ENCODE data around the gene CPNE7.

The CPNE7 gene

GRCh38 chr16:89575247-89576152 lies at the start of gene CPNE7:
TSS of gene CPNE7 (plus strand) at chr16:89575758. CDS start at chr16:89575898, 140 bp downstream.
- DNase-seq (ENCODE audit: low read depth) = no peak

DNA sequence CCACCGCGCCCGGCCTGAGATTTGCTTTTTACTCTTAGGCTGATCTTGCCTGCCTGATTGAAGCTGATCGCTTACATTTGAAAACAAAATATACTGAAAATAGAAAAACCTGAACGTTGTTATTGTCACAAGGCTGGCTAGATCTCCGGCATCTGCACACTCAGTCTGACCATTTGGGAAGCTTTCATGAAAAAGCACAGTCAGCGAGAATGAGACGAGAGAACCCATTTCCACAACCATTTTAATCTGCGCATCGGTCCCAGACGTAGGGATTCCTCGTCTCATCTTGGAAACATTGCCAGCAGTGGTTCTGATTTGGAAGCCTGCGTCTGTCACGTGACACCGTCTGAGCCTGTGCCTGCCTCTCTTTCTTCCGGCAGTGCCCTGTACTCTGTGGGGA lies 46.5 kb upstream of the CPNE7 start:
- no peak for DNase-seq (ENCODE audit: low read depth)

DNA sequence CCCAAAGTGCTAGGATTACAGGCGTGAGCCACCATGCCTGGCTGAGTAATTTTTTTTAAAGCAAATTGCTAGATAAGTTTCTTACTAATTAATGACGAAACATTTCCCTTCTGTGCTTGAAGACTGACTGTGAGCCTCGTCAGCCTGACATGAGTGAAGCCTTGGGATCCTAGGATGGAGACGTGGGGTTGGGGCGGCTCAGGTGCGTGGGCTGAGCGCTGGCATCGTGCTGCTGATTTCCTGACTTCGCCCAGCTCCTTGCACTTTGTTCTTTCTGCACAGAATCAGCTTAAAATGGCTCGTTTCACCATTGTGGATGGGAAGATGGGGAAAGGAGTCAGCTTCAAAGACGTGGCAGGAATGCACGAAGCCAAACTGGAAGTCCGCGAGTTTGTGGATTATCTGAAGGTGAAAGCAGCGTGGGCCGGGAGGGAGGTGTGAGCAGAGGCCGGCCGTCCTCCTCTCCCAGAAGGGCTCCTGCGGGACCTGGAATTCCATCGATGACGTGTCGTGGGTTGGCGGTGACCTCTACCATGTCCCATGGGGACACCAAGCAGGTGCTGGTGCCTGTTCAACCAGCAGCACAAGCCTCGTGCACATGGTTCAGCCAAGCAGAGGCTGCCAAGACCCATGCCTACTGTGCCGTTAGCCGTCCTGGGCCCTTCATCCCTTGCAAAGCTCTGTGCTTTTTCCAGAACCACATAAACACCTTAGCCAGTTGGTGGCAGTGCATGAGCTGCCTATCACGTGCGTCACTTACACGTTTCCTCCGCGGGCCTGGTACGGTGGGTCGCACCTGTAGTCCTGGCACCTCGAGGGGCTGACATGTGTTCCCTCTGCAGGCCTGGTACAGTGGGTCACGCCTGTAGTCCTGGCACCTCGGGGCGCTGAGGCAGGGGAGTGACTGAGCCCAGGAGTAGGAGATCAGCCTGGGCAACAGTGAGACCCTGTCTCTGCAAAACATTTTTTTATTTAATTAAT lies 44.9 kb upstream of the CPNE7 start:
- no peak for DNase-seq (ENCODE audit: low read depth)

GRCh38 chr16:89531821-89532526 lies 43.6 kb upstream of the CPNE7 start:
- no peak for DNase-seq (ENCODE audit: low read depth)

DNA sequence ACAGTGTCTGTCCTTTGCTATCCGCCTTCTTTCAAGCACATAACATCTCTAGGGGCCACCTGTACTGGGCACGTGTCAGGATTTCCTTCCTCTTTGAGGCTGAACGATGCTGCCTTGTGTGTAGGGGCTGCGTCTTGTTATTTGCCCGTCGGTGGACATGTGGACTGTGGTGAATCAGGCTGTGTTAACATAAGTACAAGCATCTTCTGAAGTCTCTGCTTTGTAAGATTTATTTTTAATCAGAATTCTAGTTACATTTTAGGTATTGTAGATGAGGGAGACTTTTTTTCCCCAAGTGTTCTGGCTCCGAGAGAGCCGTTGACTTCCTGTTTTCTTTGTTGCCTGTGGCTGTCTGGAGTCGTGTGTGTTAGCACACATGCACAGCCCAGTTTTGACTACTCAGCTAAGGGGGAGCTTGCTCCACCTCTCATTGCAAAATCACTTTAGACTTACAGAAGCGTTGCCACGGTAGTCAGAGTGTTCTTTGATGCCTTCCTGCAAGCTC lies 41.3 kb upstream of the CPNE7 start:
- DNase-seq (ENCODE audit: low read depth) = no peak

DNA sequence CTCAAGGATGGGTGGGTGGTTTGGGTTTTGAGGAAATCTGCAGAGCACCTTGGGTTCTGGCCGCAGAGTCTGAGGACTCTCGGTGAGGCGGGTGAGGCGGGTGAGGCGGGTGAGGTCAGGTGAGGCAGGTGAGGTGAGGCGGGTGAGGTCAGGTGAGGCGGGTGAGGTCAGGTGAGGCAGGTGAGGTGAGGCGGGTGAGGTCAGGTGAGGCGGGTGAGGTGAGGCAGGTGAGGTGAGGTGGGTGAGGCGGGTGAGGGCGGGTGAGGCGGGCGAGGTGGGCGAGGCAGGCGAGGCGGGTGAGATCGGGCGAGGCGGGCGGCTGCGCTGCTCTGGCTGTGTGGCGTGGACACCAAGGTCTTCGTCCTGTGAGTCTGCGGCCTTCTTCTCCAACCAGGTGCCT lies 39.2 kb upstream of the CPNE7 start:
- no peak for DNase-seq (ENCODE audit: low read depth)

GRCh38 chr16:89536886-89537548 lies 38.5 kb upstream of the CPNE7 start:
- no peak for DNase-seq (ENCODE audit: low read depth)

GRCh38 chr16:89537549-89537925 lies 38.0 kb upstream of the CPNE7 start:
- no peak for DNase-seq (ENCODE audit: low read depth)

DNA sequence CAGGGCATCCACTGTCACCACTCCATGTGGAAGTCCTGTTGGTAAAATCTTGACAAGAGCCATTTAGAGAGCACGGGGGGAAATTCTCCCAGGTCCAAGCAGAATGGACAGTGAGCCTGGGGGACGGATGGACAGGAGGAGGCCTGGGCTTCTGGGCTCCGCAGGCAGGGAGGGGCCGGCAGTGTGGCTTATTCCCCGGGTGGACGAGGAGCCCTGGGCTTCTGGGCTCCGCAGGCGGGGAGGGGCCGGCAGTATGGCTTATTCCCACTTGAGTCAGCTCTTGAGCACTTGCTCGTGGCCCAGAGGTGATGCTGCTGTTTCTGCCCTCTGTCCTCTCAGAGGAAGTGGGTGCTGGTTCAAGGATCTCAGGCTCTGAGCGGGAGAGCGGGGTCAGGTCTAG lies 37.3 kb upstream of the CPNE7 start:
- DNase-seq (ENCODE audit: low read depth) = no peak

GRCh38 chr16:89540557-89540956 lies 35.0 kb upstream of the CPNE7 start:
- no peak for DNase-seq (ENCODE audit: low read depth)

GRCh38 chr16:89541792-89542191 lies 33.8 kb upstream of the CPNE7 start:
- DNase-seq (ENCODE audit: low read depth) = no peak

- no peak for DNase-seq (ENCODE audit: low read depth)
Observed at GRCh38 chr16:89544113-89544512, 31.4 kb upstream of the CPNE7 start.

DNA sequence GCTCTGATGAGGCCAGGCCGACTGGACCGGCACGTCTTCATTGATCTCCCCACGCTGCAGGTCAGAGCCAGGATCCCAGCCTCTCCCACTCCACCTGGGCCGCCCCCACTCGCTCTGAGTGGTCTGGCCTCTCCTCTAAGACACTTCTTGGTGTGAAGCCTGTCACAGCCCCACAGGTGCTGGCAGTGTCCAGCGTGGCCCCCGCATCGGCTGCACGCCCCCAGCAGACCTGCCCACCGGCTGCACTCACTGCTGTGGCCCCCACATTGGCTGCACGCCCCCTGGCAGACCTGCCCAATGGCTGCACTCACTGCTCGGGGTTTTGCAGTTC lies 30.9 kb upstream of the CPNE7 start:
- no peak for DNase-seq (ENCODE audit: low read depth)

GRCh38 chr16:89545044-89545830 lies 30.3 kb upstream of the CPNE7 start:
- no peak for DNase-seq (ENCODE audit: low read depth)

- DNase-seq (ENCODE audit: low read depth) = no peak
Observed at GRCh38 chr16:89545831-89546574, 29.6 kb upstream of the CPNE7 start.

DNA sequence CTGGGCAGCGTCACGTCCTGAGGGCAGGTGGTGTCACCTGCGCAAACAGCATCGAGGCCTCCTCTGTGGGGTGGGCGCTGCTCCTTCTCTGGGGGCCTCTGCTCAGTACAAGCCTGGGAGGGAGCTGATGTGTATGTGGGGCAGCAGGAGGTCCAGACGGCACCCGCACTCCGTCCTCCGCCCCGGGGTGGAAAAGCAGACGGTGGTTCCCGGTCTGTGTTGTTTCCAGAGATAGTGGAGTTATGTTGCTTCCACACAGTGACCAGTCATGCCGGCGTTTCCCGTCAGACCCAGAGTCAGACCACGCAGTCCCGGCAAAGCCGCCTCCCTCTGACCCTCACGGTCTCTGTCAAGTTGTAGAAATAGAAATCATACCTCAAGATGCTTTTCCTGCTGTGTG lies 28.8 kb upstream of the CPNE7 start:
- DNase-seq (ENCODE audit: low read depth) = no peak

- DNase-seq (ENCODE audit: low read depth) = no peak
Observed at GRCh38 chr16:89547291-89547690, 28.3 kb upstream of the CPNE7 start.

- no peak for DNase-seq (ENCODE audit: low read depth)
Observed at GRCh38 chr16:89547860-89548259, 27.7 kb upstream of the CPNE7 start.

DNA sequence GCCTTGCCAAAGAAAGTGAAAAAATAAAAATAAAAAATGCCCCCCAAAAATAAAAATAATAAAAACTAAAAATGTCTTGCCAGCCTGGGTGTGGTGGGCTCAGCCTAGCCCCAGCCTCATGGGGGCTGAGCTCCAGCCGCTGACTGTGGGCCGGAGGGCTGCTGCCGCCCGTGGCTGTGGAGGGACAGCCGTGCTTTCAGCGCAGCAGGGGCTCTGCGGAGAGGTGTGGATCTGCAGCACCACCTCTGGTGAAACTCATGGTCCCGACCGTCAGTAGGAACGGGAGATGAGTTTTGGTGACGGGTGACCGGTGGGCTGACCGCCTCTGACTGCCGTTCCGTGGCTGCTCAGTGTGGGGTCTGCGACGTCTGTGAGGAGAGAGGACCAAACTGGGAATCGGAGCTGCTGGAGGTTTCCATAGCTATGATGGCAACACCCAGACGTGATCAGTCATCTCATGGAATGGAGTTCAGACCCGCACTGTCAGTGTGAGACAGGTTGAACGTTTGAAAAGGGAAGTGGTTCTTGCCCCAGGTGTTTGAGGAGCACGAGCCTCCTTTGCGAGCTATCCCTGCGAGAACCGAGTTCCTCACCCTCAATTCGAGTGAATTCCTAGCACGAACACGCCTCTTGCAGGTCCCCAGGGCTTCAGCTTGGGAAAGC lies 27.1 kb upstream of the CPNE7 start:
- DNase-seq (ENCODE audit: low read depth) = no peak

Measured in stimulated activated CD8-positive, alpha-beta memory T cell treated with anti-CD3 and anti-CD28 coated beads, Interleukin-7, amount 100 ng/mL, for 24 hours (primary cell).